ENCODE data around the gene SECISBP2.

DNA sequence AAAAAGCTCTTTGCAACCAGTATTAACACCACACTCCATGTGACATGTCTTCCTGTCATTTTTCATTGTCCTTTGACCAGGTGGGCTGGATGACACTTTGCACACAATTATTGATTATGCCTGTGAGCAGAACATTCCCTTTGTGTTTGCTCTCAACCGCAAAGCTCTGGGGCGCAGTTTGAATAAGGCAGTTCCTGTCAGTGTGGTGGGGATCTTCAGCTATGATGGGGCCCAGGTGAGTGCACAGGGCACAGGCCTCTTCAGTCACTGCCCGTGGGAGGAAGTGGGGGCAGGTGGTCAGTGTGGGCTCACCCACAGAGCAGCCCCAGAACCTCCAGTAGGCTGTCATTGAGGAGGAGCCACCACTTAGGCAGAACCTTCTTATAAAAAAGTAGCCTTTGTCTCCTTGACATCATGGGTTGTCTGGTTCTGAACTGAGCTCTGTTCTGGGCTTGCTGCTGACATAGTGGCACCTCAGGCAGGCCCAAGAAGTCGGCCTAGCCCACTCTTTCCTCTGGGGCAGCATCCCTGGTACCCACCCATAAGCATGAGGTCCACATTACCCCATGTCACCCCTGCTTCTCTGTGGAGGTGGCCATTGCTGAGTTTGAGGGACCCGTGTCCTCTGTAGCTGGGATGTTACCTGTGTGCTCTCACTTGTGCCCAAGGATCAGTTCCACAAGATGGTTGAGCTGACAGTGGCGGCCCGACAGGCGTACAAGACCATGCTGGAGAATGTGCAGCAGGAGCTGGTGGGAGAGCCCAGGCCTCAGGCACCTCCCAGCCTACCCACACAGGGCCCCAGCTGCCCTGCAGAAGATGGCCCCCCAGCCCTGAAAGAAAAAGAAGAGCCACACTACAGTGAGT, 39.3 kb downstream of the SECISBP2 start:
- TF ChIP-seq, protein P1, sequence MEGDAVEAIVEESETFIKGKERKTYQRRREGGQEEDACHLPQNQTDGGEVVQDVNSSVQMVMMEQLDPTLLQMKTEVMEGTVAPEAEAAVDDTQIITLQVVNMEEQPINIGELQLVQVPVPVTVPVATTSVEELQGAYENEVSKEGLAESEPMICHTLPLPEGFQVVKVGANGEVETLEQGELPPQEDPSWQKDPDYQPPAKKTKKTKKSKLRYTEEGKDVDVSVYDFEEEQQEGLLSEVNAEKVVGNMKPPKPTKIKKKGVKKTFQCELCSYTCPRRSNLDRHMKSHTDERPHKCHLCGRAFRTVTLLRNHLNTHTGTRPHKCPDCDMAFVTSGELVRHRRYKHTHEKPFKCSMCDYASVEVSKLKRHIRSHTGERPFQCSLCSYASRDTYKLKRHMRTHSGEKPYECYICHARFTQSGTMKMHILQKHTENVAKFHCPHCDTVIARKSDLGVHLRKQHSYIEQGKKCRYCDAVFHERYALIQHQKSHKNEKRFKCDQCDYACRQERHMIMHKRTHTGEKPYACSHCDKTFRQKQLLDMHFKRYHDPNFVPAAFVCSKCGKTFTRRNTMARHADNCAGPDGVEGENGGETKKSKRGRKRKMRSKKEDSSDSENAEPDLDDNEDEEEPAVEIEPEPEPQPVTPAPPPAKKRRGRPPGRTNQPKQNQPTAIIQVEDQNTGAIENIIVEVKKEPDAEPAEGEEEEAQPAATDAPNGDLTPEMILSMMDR (IDR thresholded peaks at IDR 0.05): no peak
- no peak for TF ChIP-seq ZFX (IDR thresholded peaks at IDR 0.05; ENCODE audit: borderline replicate concordance)
